GM19438 (cell line): ENCODE results near the gene STUM.

Experiments used
- ATAC-seq: cut with Tn5 transposase; IDR thresholded peaks from one replicate; pipeline ENCODE4 v1.9.1; 2021; ENCODE audit warnings: low read depth; ENCODE audit not compliant: unreplicated experiment

Gene STUM

GRCh38 chr1:226558036-226558650, 9.6 kb downstream of the STUM start:
- ATAC-seq = no peak

GRCh38 chr1:226560243-226560642, 11.7 kb downstream of the STUM start:
- ATAC-seq = no peak

GRCh38 chr1:226562989-226563388, 14.4 kb downstream of the STUM start:
- ATAC-seq = no peak

- no peak for ATAC-seq
Observed at GRCh38 chr1:226563666-226564065, 15.1 kb downstream of the STUM start.

- ATAC-seq = no peak
Observed at GRCh38 chr1:226565476-226565875, 16.9 kb downstream of the STUM start.

GRCh38 chr1:226566234-226566633, 17.7 kb downstream of the STUM start:
- ATAC-seq = no peak

GRCh38 chr1:226566760-226567159, 18.2 kb downstream of the STUM start:
- no peak for ATAC-seq

- no peak for ATAC-seq
Observed at GRCh38 chr1:226568077-226568831, 19.7 kb downstream of the STUM start.

- no peak for ATAC-seq
Observed at GRCh38 chr1:226568975-226569741, 20.6 kb downstream of the STUM start.

GRCh38 chr1:226569879-226570547, 21.4 kb downstream of the STUM start:
- no peak for ATAC-seq

- no peak for ATAC-seq
Observed at GRCh38 chr1:226571893-226572292, 23.3 kb downstream of the STUM start.

- ATAC-seq = no peak
Observed at GRCh38 chr1:226572325-226572726, 23.8 kb downstream of the STUM start.

GRCh38 chr1:226574044-226574443, 25.5 kb downstream of the STUM start:
- no peak for ATAC-seq

GRCh38 chr1:226574591-226575435, 26.2 kb downstream of the STUM start:
- ATAC-seq = no peak

GRCh38 chr1:226575436-226575720, 26.8 kb downstream of the STUM start:
- ATAC-seq = no peak

GRCh38 chr1:226575739-226576378, 27.3 kb downstream of the STUM start:
- no peak for ATAC-seq

- ATAC-seq = no peak
Observed at GRCh38 chr1:226576601-226577000, 28.0 kb downstream of the STUM start.

GRCh38 chr1:226577401-226578180, 29.0 kb downstream of the STUM start:
- no peak for ATAC-seq

GRCh38 chr1:226578946-226579578, 30.5 kb downstream of the STUM start:
- no peak for ATAC-seq
